ENCODE data around the gene RIMBP2. TPM values are rescaled to one million over a fixed set of nuclear protein-coding genes. Genes with fewer than 3 reads are reported as not detected.

RIMBP2 gene
- total and polyA plus RNA-seq, 9 donors, result 1.1 to 16.2 (median 3.5) TPM

DNA sequence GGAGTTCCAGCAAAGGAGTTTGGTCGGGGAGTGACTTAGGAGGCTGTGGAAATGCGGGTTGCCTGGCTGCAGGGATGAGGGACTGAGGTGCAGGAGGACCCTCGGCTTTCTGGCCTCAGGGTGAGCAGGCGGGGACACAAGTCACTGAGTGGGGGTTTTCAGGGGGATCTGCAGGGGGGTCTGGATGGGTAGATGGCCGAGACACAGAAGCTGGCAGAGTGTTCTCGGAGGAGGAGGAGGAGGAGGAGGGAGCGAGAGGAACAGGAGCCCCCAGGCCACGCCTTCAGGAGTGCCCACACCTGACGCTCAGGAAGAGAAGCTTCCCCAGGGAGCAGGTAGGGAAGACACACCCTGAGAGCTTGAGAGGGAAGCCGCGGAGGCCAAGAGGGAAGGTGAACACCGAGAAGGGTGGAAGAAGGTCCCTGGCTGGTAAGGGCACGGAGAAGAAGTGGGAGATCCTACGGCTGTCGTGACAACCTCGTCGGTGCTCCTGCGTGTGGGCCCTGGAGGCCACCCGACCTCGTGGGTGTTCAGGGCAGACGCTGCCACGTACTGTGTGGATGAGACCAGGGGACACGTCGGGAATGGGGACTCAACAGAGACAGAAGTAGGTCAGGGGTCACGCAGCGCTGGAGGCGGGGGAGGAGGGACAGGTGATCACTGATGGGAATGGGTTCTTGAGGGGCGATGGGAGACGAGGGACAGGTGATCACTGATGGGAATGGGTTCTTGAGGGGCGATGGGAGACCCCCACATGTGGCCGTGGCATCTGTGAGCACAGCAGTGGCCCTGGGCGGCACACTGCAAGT lies 269.0 kb downstream of the RIMBP2 start:
- no peak for TF ChIP-seq EP300 (IDR thresholded peaks at IDR 0.05)
- TF ChIP-seq, protein P1, sequence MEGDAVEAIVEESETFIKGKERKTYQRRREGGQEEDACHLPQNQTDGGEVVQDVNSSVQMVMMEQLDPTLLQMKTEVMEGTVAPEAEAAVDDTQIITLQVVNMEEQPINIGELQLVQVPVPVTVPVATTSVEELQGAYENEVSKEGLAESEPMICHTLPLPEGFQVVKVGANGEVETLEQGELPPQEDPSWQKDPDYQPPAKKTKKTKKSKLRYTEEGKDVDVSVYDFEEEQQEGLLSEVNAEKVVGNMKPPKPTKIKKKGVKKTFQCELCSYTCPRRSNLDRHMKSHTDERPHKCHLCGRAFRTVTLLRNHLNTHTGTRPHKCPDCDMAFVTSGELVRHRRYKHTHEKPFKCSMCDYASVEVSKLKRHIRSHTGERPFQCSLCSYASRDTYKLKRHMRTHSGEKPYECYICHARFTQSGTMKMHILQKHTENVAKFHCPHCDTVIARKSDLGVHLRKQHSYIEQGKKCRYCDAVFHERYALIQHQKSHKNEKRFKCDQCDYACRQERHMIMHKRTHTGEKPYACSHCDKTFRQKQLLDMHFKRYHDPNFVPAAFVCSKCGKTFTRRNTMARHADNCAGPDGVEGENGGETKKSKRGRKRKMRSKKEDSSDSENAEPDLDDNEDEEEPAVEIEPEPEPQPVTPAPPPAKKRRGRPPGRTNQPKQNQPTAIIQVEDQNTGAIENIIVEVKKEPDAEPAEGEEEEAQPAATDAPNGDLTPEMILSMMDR (IDR thresholded peaks at IDR 0.05), result no peak
- no peak for TF ChIP-seq POLR2A (IDR thresholded peaks at IDR 0.05)
- intact Hi-C loops (cut with DNase I), result no loop called here
- H3K36me3 ChIP-seq, result no peaks in the 10 kb centered on the region
- no peak overlapping the region for H3K4me3 ChIP-seq
- H3K27ac ChIP-seq, result no peak overlapping the region
- H3K9me3 ChIP-seq, result no peaks in the 10 kb centered on the region
- no peaks in the 10 kb centered on the region for H3K4me1 ChIP-seq (ENCODE audit: insufficient read depth)
- DNase-seq, result no peak
- H3K27me3 ChIP-seq, result no peaks in the 10 kb centered on the region
- 84 to 86% (median 86%) methylated on average over 32 of the region's 32 CpGs for WGBS, 3 donors

DNA sequence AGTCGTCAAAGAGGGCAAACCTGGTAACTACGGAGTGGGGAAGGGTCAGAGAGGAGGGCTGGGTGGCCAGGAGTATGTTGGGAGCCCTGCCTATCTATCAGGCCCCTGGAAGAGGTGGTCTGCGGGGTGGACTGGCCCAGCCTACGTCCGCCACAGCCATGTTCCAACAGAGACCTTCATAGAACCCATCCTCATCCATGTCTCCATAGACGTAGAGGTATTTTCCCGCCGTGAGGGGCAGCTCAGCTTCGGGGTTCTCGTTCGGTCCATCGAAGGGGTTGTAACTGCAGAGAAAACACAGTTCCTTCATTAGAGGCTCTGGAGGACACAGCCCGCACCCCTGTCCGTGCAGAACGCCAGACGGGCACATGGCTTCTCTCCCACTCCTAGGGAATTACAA lies 271.1 kb downstream of the RIMBP2 start:
- no peak for DNase-seq
- Histone ChIP-seq H3K27me3 (no peaks in the 10 kb centered on the region), H3K36me3 (no peaks in the 10 kb centered on the region), H3K4me3 (no peak overlapping the region), H3K4me1 (ENCODE audit: insufficient read depth) (no peaks in the 10 kb centered on the region), H3K9me3 (no peaks in the 10 kb centered on the region), H3K27ac (no peak overlapping the region)
- TF ChIP-seq EP300 (IDR thresholded peaks at IDR 0.05) (no peak), POLR2A (IDR thresholded peaks at IDR 0.05) (no peak)
- TF ChIP-seq, protein P1 (IDR thresholded peaks at IDR 0.05), result no peak
- WGBS, 3 donors, result 86 to 89% (median 87%) methylated on average over 16 of the region's 16 CpGs
- intact Hi-C loops (cut with DNase I), result no loop called here

DNA sequence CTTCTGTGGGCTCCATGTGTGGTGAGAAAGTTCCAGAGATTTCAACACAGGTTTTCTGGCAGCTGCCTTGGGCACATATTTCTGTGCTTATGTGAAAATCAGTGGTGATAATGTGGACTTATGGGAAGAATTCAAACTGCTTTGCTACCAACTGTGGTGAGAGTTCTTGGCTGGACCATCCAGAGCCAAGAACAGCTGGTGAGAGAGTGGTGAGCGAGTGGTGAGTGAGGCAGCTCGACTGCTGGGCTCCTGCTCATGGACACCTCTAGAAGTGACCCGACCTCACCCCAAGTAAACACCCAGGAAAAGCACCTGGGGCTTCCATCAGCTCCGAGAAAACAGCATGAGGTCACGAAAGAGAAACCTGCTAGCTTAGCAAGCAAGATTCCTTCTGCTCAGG lies 272.0 kb downstream of the RIMBP2 start:
- no peaks in the 10 kb centered on the region for H3K4me1 ChIP-seq (ENCODE audit: insufficient read depth)
- WGBS, 3 donors, result 56 to 71% (median 64%) methylated on average over 5 of the region's 5 CpGs

DNA sequence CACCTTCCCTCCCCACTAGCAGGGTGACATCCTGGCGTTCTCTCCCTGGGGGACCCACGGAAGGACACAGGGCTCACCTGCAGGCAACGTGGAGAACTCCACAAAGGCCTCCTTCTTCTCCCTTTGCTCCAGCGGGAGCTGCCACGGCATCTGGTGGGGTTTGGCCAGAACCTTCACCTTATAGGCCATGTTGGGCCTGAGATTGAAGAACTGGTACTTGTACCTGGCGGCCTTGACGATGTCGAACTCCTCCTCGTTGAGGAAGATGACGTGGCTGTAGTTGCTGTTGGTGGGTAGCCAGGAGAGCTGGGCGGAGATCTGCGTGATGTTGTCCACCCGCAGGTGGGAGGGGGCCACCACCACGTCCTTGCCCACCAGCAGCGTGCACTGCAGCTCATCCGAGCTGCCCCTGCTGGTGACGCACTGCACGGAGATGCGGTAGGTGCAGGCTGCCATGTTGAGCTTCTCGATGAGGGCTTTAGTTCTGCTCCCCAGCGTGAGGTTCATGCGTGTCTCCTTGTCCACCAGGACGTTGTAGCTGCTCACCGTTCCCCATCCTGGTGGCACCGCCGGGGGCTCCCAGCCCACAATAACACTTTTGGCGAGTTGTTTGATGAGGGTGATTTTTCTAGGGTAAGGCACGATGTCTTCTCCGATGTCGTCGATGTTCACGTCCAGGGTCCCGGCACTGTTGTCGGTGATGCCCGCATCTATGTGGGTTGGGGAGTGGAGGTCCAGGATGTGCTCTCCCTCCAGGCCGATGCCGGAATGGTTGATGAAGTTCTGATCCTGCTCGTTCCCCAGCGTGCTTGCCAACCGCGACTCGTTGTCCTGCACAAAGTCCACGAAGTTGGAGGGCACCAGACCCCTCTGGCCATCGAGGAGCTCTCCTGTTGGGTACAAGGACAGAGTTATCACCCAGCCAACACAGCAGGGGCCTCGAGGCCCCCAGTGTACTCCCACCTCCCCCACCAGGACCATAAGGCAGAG lies 274.0 kb downstream of the RIMBP2 start:
- intact Hi-C loops (cut with DNase I), result no loop called here
- H3K36me3 ChIP-seq, result no peaks in the 10 kb centered on the region
- H3K4me3 ChIP-seq, result no peak overlapping the region
- TF ChIP-seq, protein P1 (IDR thresholded peaks at IDR 0.05), result no peak
- TF ChIP-seq POLR2A (IDR thresholded peaks at IDR 0.05) (no peak), EP300 (IDR thresholded peaks at IDR 0.05) (no peak)
- no peaks in the 10 kb centered on the region for H3K4me1 ChIP-seq (ENCODE audit: insufficient read depth)
- H3K27me3 ChIP-seq, result no peaks in the 10 kb centered on the region
- no peak for DNase-seq
- H3K9me3 ChIP-seq, result no peaks in the 10 kb centered on the region
- 93 to 94% (median 94%) methylated on average over 45 of the region's 45 CpGs for WGBS, 3 donors
- no peak overlapping the region for H3K27ac ChIP-seq

More for the DNA sequence above, 272.0 kb downstream of the RIMBP2 start:
- Histone ChIP-seq H3K27me3 (no peaks in the 10 kb centered on the region), H3K27ac (no peak overlapping the region), H3K9me3 (no peaks in the 10 kb centered on the region), H3K4me3 (no peak overlapping the region), H3K36me3 (no peaks in the 10 kb centered on the region)
- no peak for DNase-seq
- intact Hi-C loops (cut with DNase I), result no loop called here
- TF ChIP-seq POLR2A (IDR thresholded peaks at IDR 0.05), result no peak
- TF ChIP-seq, protein P1 (IDR thresholded peaks at IDR 0.05), result no peak
- no peak for TF ChIP-seq EP300 (IDR thresholded peaks at IDR 0.05)
